ENCODE measurements around the gene SEC61A1. TPM values are rescaled to one million over a fixed set of nuclear protein-coding genes. Genes with fewer than 3 reads are reported as not detected.

The SEC61A1 gene
- total RNA-seq, 4 donors from 2014 or later = 104 to 218 (median 165) TPM

DNA sequence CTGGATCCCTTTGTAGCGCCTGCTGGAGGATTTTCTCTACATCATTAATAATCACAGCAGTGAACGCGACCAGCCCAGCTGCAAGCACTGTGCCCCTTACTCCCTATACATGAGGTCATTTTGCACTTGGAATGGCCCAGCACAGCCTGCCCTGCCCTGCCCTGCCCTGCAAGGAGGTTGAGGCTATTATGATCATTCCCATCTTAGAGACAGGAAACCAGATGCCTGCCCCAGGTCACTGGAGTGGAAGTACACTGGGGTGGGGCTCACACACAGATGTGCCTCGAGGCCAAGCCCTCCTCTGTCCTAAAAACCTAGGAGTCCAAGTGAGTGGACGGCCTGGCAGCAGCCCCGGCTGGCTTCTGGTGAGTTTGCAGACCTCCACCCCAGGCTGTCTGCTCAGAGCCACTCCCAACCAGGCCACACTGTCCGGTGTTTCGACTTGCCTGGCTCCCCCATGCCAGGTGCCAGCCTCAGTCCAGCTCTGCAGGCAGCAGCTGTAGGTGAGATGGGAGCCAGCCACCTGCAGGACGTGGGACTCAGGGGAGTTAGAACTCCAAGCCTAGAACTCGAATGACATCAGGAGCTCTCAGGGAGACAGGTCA, 30.4 kb upstream of the SEC61A1 start:
- no peak for TF ChIP-seq POLR2A (IDR thresholded peaks at IDR 0.05)
- TF ChIP-seq, protein P1, sequence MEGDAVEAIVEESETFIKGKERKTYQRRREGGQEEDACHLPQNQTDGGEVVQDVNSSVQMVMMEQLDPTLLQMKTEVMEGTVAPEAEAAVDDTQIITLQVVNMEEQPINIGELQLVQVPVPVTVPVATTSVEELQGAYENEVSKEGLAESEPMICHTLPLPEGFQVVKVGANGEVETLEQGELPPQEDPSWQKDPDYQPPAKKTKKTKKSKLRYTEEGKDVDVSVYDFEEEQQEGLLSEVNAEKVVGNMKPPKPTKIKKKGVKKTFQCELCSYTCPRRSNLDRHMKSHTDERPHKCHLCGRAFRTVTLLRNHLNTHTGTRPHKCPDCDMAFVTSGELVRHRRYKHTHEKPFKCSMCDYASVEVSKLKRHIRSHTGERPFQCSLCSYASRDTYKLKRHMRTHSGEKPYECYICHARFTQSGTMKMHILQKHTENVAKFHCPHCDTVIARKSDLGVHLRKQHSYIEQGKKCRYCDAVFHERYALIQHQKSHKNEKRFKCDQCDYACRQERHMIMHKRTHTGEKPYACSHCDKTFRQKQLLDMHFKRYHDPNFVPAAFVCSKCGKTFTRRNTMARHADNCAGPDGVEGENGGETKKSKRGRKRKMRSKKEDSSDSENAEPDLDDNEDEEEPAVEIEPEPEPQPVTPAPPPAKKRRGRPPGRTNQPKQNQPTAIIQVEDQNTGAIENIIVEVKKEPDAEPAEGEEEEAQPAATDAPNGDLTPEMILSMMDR (IDR thresholded peaks at IDR 0.05) = no peak
- Histone ChIP-seq H3K9me3 (no peaks in the 10 kb centered on the region), H3K4me3 (replicated peaks in 1 of 3) (no peak overlapping the region), H3K36me3 (no peaks in the 10 kb centered on the region), H3K27me3 (no peaks in the 10 kb centered on the region), H3K4me1 (no peaks in the 10 kb centered on the region), H3K27ac (no peak overlapping the region)
- 73 to 81% methylated on average over 9 to 10 of the region's 10 CpGs for WGBS, 2 donors
- DNase-seq = peak in 1 of 2 donors; percentile 14
- intact Hi-C loops (cut with DNase I) = no loop called here

DNA sequence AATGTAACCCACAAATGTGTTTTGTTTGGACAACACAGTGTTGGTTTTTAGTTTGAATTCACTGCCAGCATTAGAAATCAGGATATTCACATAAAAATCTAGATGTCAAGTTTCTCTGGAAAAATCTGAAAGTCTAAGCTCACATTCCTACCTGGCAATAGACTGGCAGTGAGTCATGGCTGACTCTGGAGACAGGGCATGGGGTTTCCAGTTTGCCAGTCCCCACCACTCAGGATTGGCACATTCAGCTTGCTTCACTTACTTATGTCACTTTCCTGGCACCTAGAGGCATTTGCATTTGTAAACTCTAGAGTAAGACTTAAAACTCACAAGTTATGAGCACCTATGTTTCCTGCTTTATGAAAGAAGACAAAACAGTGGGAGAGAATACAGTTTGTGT, 19.1 kb upstream of the SEC61A1 start:
- no peak overlapping the region for H3K4me3 ChIP-seq (replicated peaks in 1 of 3)
- no peak for DNase-seq
- TF ChIP-seq POLR2A (IDR thresholded peaks at IDR 0.05) = no peak
- TF ChIP-seq, protein P1 (IDR thresholded peaks at IDR 0.05) = no peak
- no peaks in the 10 kb centered on the region for H3K27me3 ChIP-seq
- H3K9me3 ChIP-seq = no peaks in the 10 kb centered on the region
- H3K27ac ChIP-seq = no peak overlapping the region
- no peaks in the 10 kb centered on the region for H3K36me3 ChIP-seq
- H3K4me1 ChIP-seq = no peaks in the 10 kb centered on the region
- intact Hi-C loops (cut with DNase I) = no loop called here

DNA sequence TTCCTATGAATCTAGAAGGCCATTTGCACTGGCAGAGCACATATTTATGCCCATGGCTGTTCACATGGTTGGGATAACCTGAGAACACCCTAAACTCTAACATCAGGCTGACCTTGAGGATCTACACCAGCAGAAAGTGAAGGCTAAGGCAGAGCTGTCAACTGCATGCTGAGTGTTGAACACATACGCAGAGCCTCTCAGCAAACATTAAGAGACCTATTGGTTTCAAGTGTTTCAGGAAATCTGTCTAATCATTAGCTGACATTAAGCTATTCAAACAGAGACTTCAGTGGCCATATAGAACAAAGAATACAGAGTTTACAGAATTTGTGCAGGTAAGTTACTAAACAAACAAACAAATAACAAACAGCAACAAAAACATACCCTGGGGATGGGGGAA, 16.1 kb upstream of the SEC61A1 start:
- Histone ChIP-seq H3K9me3 (no peaks in the 10 kb centered on the region), H3K4me1 (no peaks in the 10 kb centered on the region), H3K36me3 (no peaks in the 10 kb centered on the region), H3K27me3 (no peaks in the 10 kb centered on the region), H3K4me3 (replicated peaks in 1 of 3) (no peak overlapping the region), H3K27ac (no peak overlapping the region)
- intact Hi-C loops (cut with DNase I) = no loop called here
- WGBS, 2 donors = 93 to 94% methylated on average over 1 of the region's 1 CpG
- no peak for TF ChIP-seq POLR2A (IDR thresholded peaks at IDR 0.05)
- TF ChIP-seq, protein P1 (IDR thresholded peaks at IDR 0.05) = no peak
- no peak for DNase-seq

DNA sequence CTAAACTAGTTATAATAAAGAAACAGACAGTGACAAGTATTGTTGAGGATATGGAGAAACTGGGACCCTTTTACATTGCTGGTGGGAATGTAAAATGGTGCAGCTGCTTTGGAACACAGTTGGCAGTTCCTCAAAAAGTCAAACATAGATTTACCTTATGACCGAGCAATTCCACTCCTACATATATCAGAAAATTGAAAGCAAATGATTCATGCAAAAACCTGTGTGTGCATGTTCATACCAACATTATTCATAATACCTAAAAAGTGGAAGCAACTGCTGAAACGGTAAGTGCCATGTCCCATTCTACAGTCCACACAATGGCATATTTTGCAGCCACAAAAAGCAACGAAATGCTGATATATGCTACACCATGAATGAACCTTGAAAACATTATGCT, 12.2 kb upstream of the SEC61A1 start:
- DNase-seq = no peak
- Histone ChIP-seq H3K27ac (no peak overlapping the region), H3K27me3 (no peaks in the 10 kb centered on the region), H3K36me3 (no peaks in the 10 kb centered on the region), H3K4me3 (replicated peaks in 1 of 3) (no peak overlapping the region), H3K4me1 (no peaks in the 10 kb centered on the region), H3K9me3 (no peaks in the 10 kb centered on the region)
- 91 to 92% methylated on average over 3 of the region's 3 CpGs for WGBS, 2 donors
- no peak for TF ChIP-seq POLR2A (IDR thresholded peaks at IDR 0.05)
- TF ChIP-seq, protein P1 (IDR thresholded peaks at IDR 0.05) = no peak
- intact Hi-C loops (cut with DNase I) = no loop called here

DNA sequence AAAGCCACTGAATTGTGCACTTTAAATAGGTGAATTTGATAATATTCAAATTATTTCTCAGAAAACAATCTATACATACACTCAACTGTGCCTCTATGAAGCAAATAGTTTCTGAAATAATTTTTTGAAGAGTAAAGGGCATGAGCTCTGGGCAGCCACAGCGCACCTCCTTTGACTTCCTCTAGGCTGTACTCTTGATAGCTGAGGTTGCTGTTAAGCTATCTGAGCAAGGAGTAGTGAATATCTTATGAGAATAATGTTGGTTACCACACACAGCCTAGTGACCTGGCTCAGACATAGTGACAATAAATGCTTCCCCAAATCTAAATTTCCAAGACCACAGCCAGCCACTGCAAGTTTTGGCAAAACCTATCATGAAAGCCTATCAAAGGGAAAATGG, 11.6 kb upstream of the SEC61A1 start:
- Histone ChIP-seq H3K27me3 (no peaks in the 10 kb centered on the region), H3K36me3 (no peaks in the 10 kb centered on the region), H3K27ac (no peak overlapping the region), H3K9me3 (no peaks in the 10 kb centered on the region), H3K4me3 (replicated peaks in 1 of 3) (no peak overlapping the region), H3K4me1 (no peaks in the 10 kb centered on the region)
- TF ChIP-seq POLR2A (IDR thresholded peaks at IDR 0.05) = no peak
- TF ChIP-seq, protein P1 (IDR thresholded peaks at IDR 0.05) = no peak
- no peak for DNase-seq
- 60 to 69% methylated on average over 1 of the region's 1 CpG for WGBS, 2 donors
- intact Hi-C loops (cut with DNase I) = no loop called here
